GM12872 (cell line): Measurements from ENCODE around the gene TM2D3.

Experiments used
- CTCF ChIP-seq: IDR thresholded peaks from 3 replicates; pipeline ENCODE4 v1.5.1; 2011; ENCODE audit warnings: low read depth, mild to moderate bottlenecking, low read length, moderate library complexity; ENCODE audit not compliant: insufficient read depth

TM2D3 gene

GRCh38 chr15:101672298-101672697 lies 20.1 kb upstream of the TM2D3 start:
- no peak for TF ChIP-seq CTCF

GRCh38 chr15:101669744-101670143 lies 17.6 kb upstream of the TM2D3 start:
- TF ChIP-seq CTCF: no peak

- TF ChIP-seq CTCF: no peak
These were observed 15.7 kb upstream of the TM2D3 start for GRCh38 chr15:101667881-101668280.

GRCh38 chr15:101664303-101664913 lies 12.2 kb upstream of the TM2D3 start:
- TF ChIP-seq CTCF: 0 out of 3 replicates have a peak, but pooled peaks have one; percentile 14

- TF ChIP-seq CTCF: no peak
These were observed 10.0 kb upstream of the TM2D3 start for GRCh38 chr15:101662203-101662602.

GRCh38 chr15:101660005-101660404 lies 7.8 kb upstream of the TM2D3 start:
- no peak for TF ChIP-seq CTCF

GRCh38 chr15:101657968-101658784 lies 6.0 kb upstream of the TM2D3 start:
- TF ChIP-seq CTCF: no peak
